HG03575 (cell line): ENCODE data around the gene OBSCN.
"Not testable (repeated sequence)": the region's sequence is repeated elsewhere in the genome, so short reads cannot be mapped to it uniquely, and the experiment has no call there.

Experiments
- ATAC-seq: cut with Tn5 transposase; IDR thresholded peaks from one replicate; pipeline ENCODE4 v1.9.1; 2021; ENCODE audit not compliant: unreplicated experiment, insufficient number of reproducible peaks, low FRiP score; ENCODE audit errors: extremely low read depth

The OBSCN gene

DNA sequence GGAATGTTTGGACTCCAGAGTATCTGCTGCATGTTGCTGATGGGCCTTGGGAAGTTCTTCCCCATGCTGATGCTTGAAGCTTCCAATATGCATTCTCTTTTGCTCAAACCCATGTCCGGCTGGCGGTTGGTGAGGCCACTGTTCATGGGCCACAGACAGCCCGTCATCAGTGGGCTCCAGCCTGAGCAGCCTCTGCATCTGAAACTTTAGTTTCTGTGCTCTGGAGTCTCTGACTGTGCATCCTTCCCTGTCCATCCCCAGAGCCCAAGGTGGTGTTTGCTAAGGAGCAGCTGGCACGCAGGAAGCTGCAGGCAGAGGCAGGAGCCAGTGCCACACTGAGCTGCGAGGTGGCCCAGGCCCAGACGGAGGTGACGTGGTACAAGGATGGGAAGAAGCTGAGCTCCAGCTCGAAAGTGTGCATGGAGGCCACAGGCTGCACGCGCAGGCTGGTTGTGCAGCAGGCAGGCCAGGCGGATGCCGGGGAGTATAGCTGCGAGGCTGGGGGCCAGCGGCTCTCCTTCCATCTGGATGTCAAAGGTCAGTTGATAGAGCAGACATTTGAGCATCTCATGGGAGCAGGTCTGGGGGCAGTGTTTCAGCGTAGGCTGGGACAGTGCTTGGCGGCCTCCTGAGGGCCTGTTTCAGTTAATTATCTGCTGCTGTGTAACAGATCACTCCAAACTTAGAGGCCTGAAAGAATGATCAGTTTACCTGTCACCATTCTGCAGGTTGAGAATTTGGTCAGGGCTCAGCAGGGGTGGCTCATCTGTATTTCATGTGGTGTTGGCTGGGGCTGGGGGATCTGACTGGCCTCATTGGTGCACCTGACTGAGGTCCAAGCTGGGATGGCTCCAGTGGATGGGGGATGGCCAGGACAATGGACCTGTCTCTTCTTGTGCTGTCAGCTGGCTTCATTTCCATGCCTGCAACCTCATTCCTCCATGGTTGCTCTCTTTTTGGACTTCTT, 16.6 kb downstream of the OBSCN start:
- ATAC-seq, result no peak

DNA sequence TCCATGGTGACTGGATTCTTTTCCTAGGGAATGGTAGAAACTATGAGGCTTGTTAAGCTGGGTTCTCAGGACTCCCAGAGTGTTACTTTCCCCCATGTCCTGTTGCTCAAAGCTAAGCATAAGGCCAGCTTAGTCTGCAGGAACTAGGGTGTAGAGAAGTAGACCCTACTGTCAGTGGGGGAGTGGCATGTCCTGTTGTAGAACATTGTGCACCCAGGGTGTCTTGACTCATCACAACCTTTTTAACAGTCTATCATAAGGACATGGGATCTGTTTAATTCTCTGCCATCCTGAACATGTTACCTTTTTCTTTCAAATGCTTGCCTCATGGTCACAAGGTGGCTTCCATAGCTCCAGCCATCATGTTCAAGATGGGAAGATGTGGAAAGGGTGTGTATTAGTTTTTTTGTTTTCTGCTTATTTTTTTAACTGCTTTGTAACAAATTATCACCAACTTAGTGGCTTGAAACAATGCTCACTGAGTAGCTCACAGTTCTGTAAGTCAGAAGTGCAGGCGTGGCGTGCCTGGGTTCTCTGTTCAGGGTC, 17.4 kb downstream of the OBSCN start:
- ATAC-seq, result no peak

GRCh38 chr1:228225740-228226139, 17.9 kb downstream of the OBSCN start:
- no peak for ATAC-seq

GRCh38 chr1:228226141-228226874, 18.5 kb downstream of the OBSCN start:
- ATAC-seq, result no peak

- no peak for ATAC-seq
These were observed 19.3 kb downstream of the OBSCN start for GRCh38 chr1:228226956-228227791.

GRCh38 chr1:228228147-228228546, 20.3 kb downstream of the OBSCN start:
- ATAC-seq, result not testable (repeated sequence)

GRCh38 chr1:228228601-228229074, 20.8 kb downstream of the OBSCN start:
- ATAC-seq, result no peak

DNA sequence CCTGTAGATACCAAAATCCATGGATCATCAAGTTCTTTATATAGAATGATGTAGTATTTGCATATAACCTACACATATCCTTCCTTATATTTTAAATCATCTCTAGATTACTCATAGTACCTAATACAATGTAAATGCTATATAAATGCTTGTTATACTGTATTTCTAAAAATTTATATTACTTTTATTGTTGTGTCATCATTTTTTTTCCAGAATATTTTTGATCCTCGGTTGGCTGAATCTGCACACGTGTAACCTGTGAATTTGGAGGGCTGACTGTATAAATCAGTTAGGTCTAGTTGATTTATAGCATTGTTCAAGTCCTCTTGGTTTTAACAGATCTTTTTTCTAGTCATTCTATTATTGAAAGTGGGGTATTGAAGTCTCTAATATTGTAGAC, 23.3 kb downstream of the OBSCN start:
- no peak for ATAC-seq

DNA sequence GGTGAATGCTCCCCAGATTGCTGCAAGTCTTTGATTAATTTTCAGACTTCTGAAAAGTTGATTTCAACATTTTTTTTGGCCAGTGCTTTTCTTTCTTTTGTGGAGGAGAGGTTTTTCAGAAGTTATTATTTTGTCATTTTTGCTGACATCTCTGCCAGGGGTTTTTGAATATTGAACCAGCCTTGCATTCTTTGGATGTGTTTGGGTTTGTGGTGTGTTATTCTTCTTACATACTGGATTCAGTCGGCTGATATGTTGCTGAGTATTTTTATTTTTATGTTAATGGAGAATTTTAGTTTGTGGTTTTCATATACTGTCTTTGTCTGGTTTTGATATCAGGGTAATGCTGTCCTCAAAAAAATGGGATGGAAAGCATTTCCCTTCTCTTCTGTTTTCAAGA, 25.3 kb downstream of the OBSCN start:
- no peak for ATAC-seq

GRCh38 chr1:228234921-228235320, 27.1 kb downstream of the OBSCN start:
- ATAC-seq, result no peak

- ATAC-seq, result no peak
These were observed 28.9 kb downstream of the OBSCN start for GRCh38 chr1:228236744-228237143.

DNA sequence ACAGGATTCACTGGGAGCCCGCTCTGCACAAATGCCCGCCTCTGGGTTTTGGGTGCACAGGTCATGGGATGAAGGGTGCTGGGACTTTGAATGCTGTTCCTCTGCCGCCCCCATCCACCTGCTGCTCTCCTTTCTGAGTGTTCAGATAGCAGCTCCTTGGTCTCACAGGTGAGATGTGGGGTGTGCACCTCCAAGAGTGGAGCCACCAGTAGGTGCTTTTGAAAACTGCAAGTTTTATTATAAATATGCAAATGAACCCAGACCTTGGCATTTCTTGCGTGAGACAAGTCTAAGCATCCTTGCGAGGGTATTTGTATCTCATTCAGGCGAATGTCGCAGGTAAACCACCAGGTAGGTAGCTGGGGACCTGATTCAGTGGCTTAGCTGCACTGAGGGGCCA, 30.2 kb downstream of the OBSCN start:
- ATAC-seq, result no peak

DNA sequence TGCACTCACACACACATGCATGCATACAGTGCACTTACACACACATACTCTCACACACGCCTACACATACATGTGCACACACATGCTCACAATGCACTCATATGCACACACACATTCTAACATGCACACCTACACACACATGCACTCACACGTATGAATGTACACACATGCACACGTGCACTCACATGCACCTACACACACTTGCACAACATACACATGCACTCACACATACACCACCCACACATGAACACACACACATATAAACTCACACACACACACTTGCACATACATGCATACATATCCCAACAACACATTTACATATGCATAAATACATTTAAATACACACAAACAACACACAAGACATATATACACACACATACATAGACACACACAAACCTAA, 30.6 kb downstream of the OBSCN start:
- no peak for ATAC-seq

- no peak for ATAC-seq
These were observed 32.8 kb downstream of the OBSCN start for GRCh38 chr1:228240411-228241240.

GRCh38 chr1:228241259-228241658, 33.4 kb downstream of the OBSCN start:
- no peak for ATAC-seq

DNA sequence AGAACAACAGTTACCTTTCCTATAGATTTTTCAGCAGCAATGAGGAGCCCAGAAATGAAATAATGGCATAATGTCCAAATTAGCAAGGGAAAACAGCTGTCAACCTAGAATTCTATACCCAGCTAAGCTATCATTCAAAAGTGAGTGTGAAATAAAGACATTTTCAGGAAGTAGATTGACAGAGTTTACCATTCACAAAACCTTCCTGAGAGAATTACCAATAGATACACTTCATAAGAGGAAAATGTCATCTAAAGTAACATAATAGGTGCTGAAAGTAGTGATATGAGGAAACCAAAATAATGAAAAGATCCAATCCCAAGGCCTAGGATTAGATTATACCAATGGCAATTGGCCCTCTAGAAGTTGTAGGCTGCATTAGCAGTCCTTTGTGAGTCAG, 34.6 kb downstream of the OBSCN start:
- no peak for ATAC-seq

- ATAC-seq, result no peak
These were observed 35.2 kb downstream of the OBSCN start for GRCh38 chr1:228243093-228243492.

DNA sequence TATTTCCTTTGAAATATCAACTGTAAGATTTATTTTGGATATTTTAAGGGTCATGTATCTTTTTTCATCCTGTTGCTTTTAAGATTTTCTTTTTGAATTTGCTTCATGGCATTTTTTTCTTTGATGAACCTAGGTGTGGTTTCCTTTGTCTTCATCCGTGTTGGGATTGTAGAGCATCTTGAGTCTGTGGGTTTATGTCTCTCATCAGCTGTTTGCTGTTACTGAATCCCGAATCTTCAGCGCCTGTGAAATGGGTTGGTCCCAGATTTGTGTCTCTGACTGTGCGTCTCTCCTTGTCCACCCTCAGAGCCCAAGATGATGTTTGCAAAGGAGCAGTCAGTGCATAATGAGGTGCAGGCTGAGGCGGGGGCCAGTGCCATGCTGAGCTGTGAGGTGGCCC, 36.1 kb downstream of the OBSCN start:
- ATAC-seq, result not testable (repeated sequence)
